Retinal pigment epithelial cell (primary cell): ENCODE data around the gene LYSMD4.

Source experiments
- DNase-seq: peaks from one replicate; pipeline ENCODE4 v3.0.0-alpha.2; 2010; ENCODE audit warnings: low read depth
- H3K4me3 ChIP-seq: 2 replicates; pipeline ENCODE4 v1.5.1; 2011; ENCODE audit warnings: mild to moderate bottlenecking, low read length, control low read depth, moderate library complexity
- CTCF ChIP-seq: conservative IDR thresholded peaks from 2 replicates; pipeline ENCODE4 v1.5.1; 2011; ENCODE audit warnings: low read depth, low read length, control low read depth, inconsistent platforms

LYSMD4 gene

GRCh38 chr15:99707473-99708270 lies 25.6 kb downstream of the LYSMD4 start:
- no peak overlapping the region for H3K4me3 ChIP-seq
- TF ChIP-seq CTCF: no peak
- DNase-seq: no peak

- no peak overlapping the region for H3K4me3 ChIP-seq
- no peak for DNase-seq
- no peak for TF ChIP-seq CTCF
These were observed 26.5 kb downstream of the LYSMD4 start for GRCh38 chr15:99706557-99707303.

- DNase-seq: peak; percentile 53
- no peak overlapping the region for H3K4me3 ChIP-seq
- peak; percentile 72 for TF ChIP-seq CTCF
These were observed 28.8 kb downstream of the LYSMD4 start for GRCh38 chr15:99704444-99704838.

- peak; percentile 58 for DNase-seq
- TF ChIP-seq CTCF: peak; percentile 69
- no peak overlapping the region for H3K4me3 ChIP-seq
These were observed 29.4 kb downstream of the LYSMD4 start for GRCh38 chr15:99703603-99704443.

- DNase-seq: no peak
- no peak overlapping the region for H3K4me3 ChIP-seq
These were observed 30.2 kb downstream of the LYSMD4 start for GRCh38 chr15:99702895-99703602.

More at GRCh38 chr15:99702895-99703602, 30.2 kb downstream of the LYSMD4 start:
- no peak for TF ChIP-seq CTCF
